GM12875 (cell line): ENCODE data around the gene IGLL1.

Experiments
- H3K4me3 ChIP-seq: one replicate; pipeline ENCODE4 v1.5.1; 2011; ENCODE audit warnings: low read depth, low read length, control low read depth
- TF ChIP-seq, protein P1 (sequence below): IDR thresholded peaks from 2 replicates; pipeline ENCODE4 v1.5.1; 2011; ENCODE audit warnings: low read depth, mild to moderate bottlenecking, control low read depth, inconsistent platforms, low read length, moderate library complexity, borderline replicate concordance; ENCODE audit not compliant: insufficient read depth

The IGLL1 gene

DNA sequence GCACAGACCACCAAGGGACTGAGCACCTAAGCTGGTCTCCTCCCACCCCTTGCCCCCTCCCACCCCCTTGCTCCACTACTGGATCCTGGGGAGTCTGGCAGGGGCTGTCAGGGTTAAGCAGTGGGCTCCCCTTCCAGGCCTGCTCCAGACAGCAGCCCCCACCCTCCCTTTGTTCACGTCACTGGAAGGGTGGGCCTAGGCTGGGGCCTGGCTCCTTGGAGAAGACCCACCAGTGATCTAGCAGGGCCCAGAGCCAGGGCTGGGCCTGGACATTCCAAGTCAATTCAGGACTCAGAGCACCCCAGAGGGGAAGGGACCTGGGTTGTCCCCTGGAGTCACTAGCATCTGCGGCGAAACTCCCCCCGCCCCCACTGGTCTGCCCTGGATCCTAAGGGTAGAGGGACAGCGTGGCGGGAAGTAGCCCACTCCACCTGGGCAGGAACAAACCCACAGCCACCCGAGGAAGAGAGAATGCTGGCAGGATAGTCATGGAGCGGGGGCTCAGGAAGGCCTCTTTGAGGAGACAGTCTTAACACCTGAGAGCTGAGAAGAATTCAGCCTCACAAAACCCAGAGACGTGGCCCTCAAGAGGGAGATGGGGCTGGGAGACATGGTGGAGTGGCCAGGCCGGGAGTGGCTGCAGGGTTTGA, 45.8 kb downstream of the IGLL1 start:
- no peak overlapping the region for H3K4me3 ChIP-seq
- TF ChIP-seq, protein P1, sequence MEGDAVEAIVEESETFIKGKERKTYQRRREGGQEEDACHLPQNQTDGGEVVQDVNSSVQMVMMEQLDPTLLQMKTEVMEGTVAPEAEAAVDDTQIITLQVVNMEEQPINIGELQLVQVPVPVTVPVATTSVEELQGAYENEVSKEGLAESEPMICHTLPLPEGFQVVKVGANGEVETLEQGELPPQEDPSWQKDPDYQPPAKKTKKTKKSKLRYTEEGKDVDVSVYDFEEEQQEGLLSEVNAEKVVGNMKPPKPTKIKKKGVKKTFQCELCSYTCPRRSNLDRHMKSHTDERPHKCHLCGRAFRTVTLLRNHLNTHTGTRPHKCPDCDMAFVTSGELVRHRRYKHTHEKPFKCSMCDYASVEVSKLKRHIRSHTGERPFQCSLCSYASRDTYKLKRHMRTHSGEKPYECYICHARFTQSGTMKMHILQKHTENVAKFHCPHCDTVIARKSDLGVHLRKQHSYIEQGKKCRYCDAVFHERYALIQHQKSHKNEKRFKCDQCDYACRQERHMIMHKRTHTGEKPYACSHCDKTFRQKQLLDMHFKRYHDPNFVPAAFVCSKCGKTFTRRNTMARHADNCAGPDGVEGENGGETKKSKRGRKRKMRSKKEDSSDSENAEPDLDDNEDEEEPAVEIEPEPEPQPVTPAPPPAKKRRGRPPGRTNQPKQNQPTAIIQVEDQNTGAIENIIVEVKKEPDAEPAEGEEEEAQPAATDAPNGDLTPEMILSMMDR, result no peak

DNA sequence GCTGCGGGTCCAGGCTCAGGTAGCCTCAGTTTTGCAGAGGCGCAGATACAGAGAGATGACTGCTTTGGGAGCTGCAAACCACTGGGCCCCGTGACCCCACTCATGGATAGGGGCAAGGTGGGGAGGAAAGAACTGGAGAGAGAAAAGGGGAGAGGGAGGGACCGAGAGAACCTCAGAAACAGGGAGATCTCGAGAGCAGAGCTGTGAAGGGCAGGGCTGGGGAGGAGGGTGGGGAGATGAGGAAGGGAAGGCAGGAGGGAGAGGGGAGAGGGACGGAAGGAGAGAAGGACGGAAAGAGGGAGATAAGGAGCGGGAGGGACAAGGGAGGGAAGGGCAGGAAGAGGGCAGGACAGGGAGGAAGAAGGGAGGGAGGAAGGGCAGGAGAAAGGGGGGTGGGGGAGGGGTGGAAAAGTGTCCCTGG, 46.3 kb downstream of the IGLL1 start:
- no peak overlapping the region for H3K4me3 ChIP-seq

DNA sequence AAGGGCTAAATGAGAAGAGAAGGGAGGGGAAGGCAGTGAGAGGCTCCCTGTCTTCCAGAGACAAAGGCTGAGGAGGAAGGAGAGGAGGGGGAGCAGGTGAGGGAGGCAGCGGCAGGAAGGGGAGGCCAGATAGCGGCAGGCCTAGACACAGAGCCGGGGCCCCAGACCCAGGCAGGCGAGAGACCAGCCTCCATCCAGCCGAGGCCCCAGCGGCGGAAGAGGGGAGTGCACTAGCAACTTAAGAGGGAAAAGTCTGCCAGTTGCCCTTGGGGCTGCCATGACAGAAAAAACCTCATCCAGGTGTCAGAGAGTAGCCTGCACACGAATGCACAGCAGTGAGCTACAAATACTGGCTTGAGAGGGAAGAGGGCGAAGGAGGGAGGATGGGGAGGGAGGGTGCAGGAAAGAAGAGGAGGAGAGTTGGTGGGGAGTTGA, 46.7 kb downstream of the IGLL1 start:
- TF ChIP-seq, protein P1, result peak; percentile 52; the same call in 1 of the 2 replicates
- H3K4me3 ChIP-seq, result no peak overlapping the region

More for the DNA sequence above, 46.3 kb downstream of the IGLL1 start:
- TF ChIP-seq, protein P1, result no peak

DNA sequence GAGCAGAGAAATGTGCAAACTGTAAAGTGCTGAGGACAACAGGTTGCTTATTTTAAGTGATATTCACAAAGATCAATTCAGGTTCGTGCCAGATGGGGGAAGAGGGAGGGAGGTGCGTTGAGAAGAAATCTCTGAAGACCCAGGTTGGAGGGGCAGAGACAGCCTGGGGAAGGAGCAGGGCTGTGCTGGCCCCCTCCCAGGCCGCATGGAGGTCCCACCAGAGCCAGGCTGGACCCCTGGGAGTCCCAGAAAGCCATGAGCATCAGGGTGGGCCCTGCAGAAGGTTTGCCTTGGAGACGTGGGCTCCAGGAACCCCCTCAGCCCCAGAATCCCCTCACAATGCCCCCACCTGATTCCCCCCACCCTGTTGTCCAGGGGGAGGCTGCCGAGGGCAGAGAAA, 47.4 kb downstream of the IGLL1 start:
- H3K4me3 ChIP-seq, result no peak overlapping the region
- TF ChIP-seq, protein P1, result no peak

DNA sequence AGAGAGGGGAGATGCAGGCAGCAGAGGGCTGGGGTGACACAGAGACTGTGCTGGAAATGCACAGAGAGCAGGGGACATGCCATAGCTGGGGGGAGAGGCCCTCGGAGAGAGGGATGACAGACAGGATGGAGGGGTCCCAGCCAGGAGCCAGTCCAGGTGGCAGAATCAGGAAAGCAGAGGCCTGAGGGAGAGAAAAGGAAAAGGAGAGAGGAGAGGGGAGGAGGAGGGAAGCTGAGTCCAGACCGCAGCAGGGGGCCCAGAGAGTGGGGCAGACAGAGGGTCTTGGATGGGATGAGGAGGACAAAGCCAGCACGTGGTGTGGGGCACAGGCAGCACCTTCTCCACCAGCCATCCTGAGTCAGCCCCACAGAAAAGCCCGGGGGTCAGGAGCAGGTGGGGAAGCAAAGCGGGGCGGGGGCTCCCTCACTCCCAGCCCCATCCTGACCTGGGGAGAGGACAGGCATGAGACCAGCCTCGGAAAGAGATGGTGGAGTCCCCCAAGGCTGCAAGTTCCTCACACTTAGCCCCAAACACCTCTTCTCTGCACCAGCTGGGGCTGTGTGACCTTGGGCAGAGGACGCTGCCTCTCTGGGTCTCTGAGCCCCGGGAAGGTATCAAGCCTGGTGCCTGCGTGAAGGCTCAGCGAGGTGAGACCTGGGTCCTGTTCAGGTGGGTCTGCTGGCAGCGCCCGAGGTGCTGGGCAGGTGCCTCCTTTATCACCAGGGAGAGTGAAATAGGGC, 48.0 kb downstream of the IGLL1 start:
- no peak overlapping the region for H3K4me3 ChIP-seq
- TF ChIP-seq, protein P1, result no peak

DNA sequence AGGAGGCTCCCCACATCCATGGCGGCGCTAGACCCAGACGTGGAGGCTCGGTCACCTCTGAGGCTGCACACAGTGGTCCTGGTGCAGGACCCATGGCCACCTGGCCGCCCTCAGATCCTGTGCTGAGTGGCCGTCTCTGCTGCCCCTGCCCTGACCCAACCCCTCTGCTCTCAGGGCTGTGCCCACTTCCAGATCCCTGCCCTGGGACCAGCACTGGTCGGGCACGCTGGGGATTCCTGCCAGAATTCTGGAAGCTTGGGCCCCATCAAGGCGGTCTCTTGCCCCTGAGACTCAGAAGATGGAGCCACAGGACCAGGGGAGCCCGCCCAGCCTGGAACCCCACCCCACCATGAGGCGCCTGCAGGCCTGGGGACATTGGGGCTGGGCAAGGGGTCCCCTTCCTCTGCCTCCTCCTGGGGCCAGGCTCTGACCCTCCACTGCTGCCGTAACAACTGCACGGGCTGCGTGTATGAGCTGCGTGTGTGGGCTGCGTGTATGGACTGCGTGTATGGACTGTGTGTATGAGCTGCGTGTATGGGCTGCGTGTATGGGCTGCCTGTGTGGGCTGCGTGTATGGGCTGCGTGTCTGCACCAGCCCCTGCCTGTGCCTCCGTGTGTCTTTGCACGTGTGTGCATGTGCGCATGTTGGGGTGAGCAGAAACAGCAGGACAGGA, 48.7 kb downstream of the IGLL1 start:
- TF ChIP-seq, protein P1, result no peak
- H3K4me3 ChIP-seq, result no peak overlapping the region
